ENCODE results near the gene SFT2D1.
A peak's percentile ranks its signal among the peaks of the same experiment; 100 is the strongest.

GRCh38 chr6:166313255-166314070 is 28.9 kb downstream of the SFT2D1 start:
- TF ChIP-seq, protein P1, sequence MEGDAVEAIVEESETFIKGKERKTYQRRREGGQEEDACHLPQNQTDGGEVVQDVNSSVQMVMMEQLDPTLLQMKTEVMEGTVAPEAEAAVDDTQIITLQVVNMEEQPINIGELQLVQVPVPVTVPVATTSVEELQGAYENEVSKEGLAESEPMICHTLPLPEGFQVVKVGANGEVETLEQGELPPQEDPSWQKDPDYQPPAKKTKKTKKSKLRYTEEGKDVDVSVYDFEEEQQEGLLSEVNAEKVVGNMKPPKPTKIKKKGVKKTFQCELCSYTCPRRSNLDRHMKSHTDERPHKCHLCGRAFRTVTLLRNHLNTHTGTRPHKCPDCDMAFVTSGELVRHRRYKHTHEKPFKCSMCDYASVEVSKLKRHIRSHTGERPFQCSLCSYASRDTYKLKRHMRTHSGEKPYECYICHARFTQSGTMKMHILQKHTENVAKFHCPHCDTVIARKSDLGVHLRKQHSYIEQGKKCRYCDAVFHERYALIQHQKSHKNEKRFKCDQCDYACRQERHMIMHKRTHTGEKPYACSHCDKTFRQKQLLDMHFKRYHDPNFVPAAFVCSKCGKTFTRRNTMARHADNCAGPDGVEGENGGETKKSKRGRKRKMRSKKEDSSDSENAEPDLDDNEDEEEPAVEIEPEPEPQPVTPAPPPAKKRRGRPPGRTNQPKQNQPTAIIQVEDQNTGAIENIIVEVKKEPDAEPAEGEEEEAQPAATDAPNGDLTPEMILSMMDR (IDR thresholded peaks at IDR 0.05) = peak in 3 of 4 experiments; percentile 36 to 65 (median 38)
- no peak for TF ChIP-seq POLR2A (IDR thresholded peaks at IDR 0.05)
